Fibroblast of the aortic adventitia (primary cell): Measurements from ENCODE around the gene NUDT14. TPM values are rescaled to one million over a fixed set of nuclear protein-coding genes. Genes with fewer than 3 reads are reported as not detected.

Experiments used
- DNase-seq: peaks from one replicate; pipeline ENCODE4 v3.0.0-alpha.2; 2010; ENCODE audit warnings: low read depth
- H3K4me3 ChIP-seq: 2 replicates; pipeline ENCODE4 v1.5.1; 2011; ENCODE audit warnings: low read depth, mild to moderate bottlenecking, control low read depth, low read length, moderate library complexity
- total RNA-seq: library from RNA; depleted of rRNA; stranded (reverse); fragments of >200 nt; gene quantifications from 2 replicates; pipeline ENCODE4 v1.2.3, GENCODE V29; 2012; ENCODE audit warnings: low replicate concordance
- TF ChIP-seq, protein P1 (sequence below): IDR thresholded peaks from 2 replicates; pipeline ENCODE4 v1.5.1; 2011; ENCODE audit warnings: mild to moderate bottlenecking, low read length, control low read depth, inconsistent platforms; ENCODE audit not compliant: insufficient read depth

NUDT14 gene
- total RNA-seq, 1 donor, result 11.7 TPM

DNA sequence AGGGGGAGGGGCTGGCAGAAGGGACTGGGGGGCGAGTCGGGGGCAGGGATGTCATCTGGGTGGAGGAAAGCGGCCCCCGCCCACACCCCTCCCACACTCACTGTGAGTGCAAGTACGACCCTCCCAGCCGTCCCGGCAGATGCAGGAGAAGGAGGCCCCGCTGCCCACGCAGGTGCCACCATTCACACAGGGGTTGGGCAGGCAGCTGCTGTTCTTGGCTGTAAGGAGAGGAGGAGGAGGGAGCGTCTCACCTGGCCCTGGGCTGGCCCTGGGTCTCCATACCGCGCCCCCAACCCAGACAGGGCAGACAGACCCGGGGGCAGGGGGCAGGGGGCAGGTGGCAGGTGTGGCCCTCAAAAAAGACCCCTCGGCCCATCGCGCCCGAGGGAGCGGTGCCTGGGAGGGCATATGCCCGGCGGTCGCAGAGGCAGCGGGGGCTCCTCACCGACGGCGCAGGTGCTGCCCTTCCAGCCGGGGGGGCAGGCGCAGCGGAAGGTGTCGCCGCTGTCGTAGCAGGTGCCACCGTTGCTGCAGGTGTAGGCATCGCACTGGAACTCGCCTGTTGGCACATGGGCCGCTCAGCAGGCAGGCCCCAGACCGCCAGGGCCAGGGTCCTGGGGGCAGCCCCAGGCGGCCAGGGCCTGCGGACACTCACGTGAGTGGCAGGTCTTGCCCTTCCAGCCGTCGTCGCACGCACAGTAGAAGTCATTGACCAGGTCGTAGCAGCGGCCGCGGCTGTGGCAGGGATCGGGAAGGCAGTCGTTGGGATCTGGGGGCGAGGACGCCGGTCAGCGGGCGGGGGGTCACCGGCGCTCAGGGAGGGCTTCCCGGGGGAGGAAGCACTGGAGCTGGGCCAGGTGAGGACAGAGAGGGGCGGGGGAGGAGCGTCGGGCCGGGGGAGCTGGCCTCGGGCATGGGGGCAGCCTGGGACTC is 33.2 kb downstream of the NUDT14 start:
- H3K4me3 ChIP-seq, result no peak overlapping the region
- TF ChIP-seq, protein P1, sequence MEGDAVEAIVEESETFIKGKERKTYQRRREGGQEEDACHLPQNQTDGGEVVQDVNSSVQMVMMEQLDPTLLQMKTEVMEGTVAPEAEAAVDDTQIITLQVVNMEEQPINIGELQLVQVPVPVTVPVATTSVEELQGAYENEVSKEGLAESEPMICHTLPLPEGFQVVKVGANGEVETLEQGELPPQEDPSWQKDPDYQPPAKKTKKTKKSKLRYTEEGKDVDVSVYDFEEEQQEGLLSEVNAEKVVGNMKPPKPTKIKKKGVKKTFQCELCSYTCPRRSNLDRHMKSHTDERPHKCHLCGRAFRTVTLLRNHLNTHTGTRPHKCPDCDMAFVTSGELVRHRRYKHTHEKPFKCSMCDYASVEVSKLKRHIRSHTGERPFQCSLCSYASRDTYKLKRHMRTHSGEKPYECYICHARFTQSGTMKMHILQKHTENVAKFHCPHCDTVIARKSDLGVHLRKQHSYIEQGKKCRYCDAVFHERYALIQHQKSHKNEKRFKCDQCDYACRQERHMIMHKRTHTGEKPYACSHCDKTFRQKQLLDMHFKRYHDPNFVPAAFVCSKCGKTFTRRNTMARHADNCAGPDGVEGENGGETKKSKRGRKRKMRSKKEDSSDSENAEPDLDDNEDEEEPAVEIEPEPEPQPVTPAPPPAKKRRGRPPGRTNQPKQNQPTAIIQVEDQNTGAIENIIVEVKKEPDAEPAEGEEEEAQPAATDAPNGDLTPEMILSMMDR, result no peak
- DNase-seq, result no peak

- DNase-seq, result no peak
- no peak overlapping the region for H3K4me3 ChIP-seq
- TF ChIP-seq, protein P1, result no peak
These were observed 34.0 kb downstream of the NUDT14 start for GRCh38 chr14:105146976-105147635.

DNA sequence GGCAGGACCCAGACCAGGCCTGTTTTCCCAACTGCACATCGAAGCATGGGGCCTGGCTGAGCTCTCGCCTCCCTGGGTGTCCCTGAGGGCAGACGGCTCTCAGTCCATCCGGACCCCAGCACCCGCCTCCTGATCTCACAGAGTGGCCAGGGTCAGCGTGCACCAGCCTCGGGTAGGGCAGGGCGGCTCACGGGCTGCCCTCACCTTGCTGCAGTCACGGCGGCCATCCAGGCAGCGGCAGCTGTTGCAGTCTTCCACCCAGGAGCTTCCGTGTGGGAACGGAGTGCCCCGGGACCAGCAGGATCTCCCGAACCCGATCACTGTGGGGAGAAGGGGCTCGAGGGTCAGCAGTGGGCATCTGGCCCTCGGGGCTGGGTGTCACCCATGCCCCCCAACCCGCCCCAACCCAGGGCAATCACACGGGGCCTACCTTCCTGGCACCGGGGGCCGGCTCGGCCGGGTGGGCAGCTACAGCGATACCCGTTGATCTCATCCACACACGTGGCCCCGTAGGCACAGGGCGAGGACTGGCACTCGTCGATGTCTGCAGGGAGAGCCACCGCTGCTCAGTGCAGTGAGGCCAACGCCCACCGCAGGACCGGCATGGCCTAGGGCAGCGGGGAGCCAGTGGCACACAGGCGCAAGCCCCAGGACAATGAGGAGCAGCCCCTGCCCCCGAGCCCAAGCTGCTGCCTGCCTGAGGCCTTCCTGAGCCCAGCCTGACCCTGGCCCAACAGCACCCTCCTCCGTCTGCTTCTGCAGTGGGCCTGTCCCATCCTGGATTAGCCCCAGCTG is 34.7 kb downstream of the NUDT14 start:
- no peak for DNase-seq
- TF ChIP-seq, protein P1, result no peak
- H3K4me3 ChIP-seq, result no peak overlapping the region

DNA sequence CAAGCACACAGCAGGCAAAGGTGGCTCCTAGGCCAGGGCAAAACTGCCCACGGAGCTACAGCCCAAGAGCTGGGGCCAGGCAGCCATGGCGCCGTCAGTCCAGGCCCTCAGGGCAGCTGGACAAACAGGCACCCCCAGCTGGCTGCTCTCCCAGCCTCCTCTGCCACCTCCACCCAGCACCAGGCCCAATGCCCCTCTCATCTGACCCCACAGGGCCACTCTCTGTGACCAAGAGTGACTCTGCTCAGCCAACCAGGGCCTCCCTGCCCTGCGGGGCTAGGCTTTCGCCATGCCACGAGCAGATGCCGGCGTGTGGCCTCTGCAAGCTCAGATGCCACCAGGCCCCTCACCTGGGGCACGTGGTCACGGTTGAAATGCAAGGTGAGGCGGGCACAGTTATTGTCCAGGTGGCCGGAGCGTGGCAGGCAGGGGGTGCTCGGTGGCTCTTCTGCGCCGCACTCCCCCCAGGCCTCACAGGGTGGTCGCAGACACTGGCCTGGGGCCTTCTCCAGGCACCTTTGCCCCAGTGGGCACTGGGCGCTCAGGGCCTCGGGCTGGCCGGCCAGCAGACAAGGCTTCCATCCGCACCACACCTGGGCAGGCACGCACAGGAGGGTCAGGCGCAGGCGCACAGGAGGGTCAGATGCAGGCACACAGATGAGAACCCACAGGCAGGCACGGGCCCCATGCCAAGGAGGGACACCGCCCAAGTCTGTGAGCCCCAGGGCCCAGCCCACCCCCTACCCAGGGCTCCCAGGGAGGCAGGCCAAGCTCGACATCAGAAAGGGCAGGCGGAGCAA is 35.5 kb downstream of the NUDT14 start:
- H3K4me3 ChIP-seq, result no peak overlapping the region
- TF ChIP-seq, protein P1, result no peak
- no peak for DNase-seq

DNA sequence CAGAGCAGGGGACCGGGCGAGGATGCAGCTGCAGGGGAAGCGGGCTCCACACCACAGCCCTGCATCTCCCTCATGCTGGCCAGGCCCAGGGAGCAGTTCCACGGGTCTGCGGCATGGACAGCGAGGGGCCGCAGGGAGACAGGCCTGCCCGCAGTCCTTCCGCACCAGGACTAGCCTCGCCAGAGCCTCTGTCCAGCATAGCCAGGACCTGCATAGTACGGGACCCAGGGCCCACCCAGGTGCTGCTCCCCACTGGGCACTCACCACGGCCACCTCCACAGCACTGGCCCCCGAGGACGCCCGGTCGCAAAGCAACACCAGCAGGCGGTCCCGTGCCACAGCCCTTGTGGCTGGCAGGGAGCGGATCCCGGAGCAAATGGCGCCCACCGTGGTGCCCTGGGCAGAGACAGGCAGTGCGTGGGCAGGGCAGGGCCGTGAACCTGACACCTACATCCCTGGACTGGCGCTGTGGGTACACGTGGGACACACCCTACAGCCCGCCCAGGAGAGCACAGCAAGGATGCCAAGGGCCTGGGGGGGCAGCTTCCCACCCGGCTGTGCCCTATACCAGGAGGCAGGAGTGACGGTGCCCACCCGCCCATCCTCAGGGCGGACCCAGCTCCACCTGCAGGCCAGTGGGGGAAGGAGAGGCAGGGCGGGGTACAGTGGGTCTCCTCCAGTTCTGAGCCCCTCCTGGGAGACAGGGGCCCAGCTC is 36.3 kb downstream of the NUDT14 start:
- DNase-seq, result no peak
- H3K4me3 ChIP-seq, result no peak overlapping the region
- TF ChIP-seq, protein P1, result no peak
